Neural cell (in vitro differentiated cells): Measurements from ENCODE around the gene WNK2. TPM values are rescaled to one million over a fixed set of nuclear protein-coding genes. Genes with fewer than 3 reads are reported as not detected.

Source experiments
- H2AFZ ChIP-seq: fragments of 200-600, 300-800 bp; sonication (generic), shearing (Covaris generic); 2 replicates; pipeline ENCODE4 v1.6.0; 2014; ENCODE audit warnings: low read depth, mild to moderate bottlenecking, antibody characterized with exemption, low read length, moderate library complexity
- H3F3A ChIP-seq: fragments of 200-600 bp; shearing (Covaris generic); 2 replicates; pipeline ENCODE4 v1.6.1; 2016; ENCODE audit warnings: mild to moderate bottlenecking, moderate library complexity, mixed read lengths, antibody characterized with exemption, low read length; ENCODE audit not compliant: insufficient read depth, poor library complexity, severe bottlenecking
- H3K27ac ChIP-seq: fragments of 200-600, 300-800 bp; sonication (generic), shearing (Covaris generic); 2 replicates; pipeline ENCODE4 v1.5.1; 2014; ENCODE audit warnings: mild to moderate bottlenecking, low read length, moderate library complexity
- H3K27me3 ChIP-seq: fragments of 300-800, 200-600 bp; sonication (generic), shearing (Covaris generic); 2 replicates; pipeline ENCODE4 v1.6.0; 2014; ENCODE audit warnings: mild to moderate bottlenecking, low read depth, low read length, moderate library complexity; ENCODE audit not compliant: insufficient read depth
- H3K36me3 ChIP-seq: fragments of 300-800, 200-600 bp; sonication (generic), shearing (Covaris generic); 2 replicates; pipeline ENCODE4 v1.5.1; 2014; ENCODE audit warnings: mild to moderate bottlenecking, antibody characterized with exemption, low read length, moderate library complexity; ENCODE audit not compliant: insufficient read depth
- H3K4me2 ChIP-seq: fragments of 300-800, 200-600 bp; sonication (generic), shearing (Covaris generic); 2 replicates; pipeline ENCODE4 v1.6.0; 2014; ENCODE audit warnings: mild to moderate bottlenecking, low read length
- H3K4me3 ChIP-seq: fragments of 300-800, 200-600 bp; sonication (generic), shearing (Covaris generic); 2 replicates; pipeline ENCODE4 v1.5.1; 2014; ENCODE audit warnings: mild to moderate bottlenecking, low read length, moderate library complexity
- H3K79me2 ChIP-seq: fragments of 200-600 bp; shearing (Covaris generic); replicated peaks from 2 replicates; pipeline ENCODE4 v1.6.0; 2014; ENCODE audit warnings: mild to moderate bottlenecking, low read length, moderate library complexity; ENCODE audit not compliant: insufficient read depth
- H3K9ac ChIP-seq: fragments of 300-800, 200-600 bp; sonication (generic), shearing (Covaris generic); 2 replicates; pipeline ENCODE4 v1.6.1; 2016; ENCODE audit warnings: mild to moderate bottlenecking, low read length, mixed read lengths
- H3K9me2 ChIP-seq: fragments of 200-600 bp; shearing (Covaris generic); 2 replicates; pipeline ENCODE4 v1.6.1; 2016; ENCODE audit warnings: mild to moderate bottlenecking, low read length, mixed read lengths; ENCODE audit not compliant: insufficient read depth
- H3K9me3 ChIP-seq: fragments of 200-600, 300-800 bp; sonication (generic), shearing (Covaris generic); 2 replicates; pipeline ENCODE4 v1.6.1; 2016; ENCODE audit warnings: mild to moderate bottlenecking, mixed run types, low read length, moderate library complexity, mixed read lengths
- H4K20me1 ChIP-seq: fragments of 200-600 bp; shearing (Covaris generic); 2 replicates; pipeline ENCODE4 v1.6.1; 2016; ENCODE audit warnings: mild to moderate bottlenecking, mixed run types; ENCODE audit not compliant: insufficient read depth
- CTCF ChIP-seq: fragments of 450-650 bp; IDR thresholded peaks from 2 replicates; pipeline ENCODE4 v1.5.1; 2014; ENCODE audit warnings: antibody characterized with exemption, mild to moderate bottlenecking, moderate library complexity; ENCODE audit not compliant: poor library complexity, severe bottlenecking
- EP300 ChIP-seq: fragments of 450-650 bp; conservative IDR thresholded peaks from 2 replicates; pipeline ENCODE4 v1.6.1; 2014; ENCODE audit warnings: antibody characterized with exemption, mild to moderate bottlenecking, moderate library complexity; ENCODE audit not compliant: poor library complexity, severe bottlenecking
- EZH2 ChIP-seq: fragments of 200-600, 300-800 bp; shearing (Covaris generic), sonication (generic); IDR thresholded peaks from 2 replicates; pipeline ENCODE4 v1.6.1; 2014; ENCODE audit warnings: antibody characterized with exemption, low read length, borderline replicate concordance, mild to moderate bottlenecking; ENCODE audit not compliant: insufficient read depth, poor library complexity, severe bottlenecking
- MXI1 ChIP-seq: fragments of 450-650 bp; conservative IDR thresholded peaks from 2 replicates; pipeline ENCODE4 v1.6.1; 2014; ENCODE audit warnings: antibody characterized with exemption, mild to moderate bottlenecking; ENCODE audit not compliant: poor library complexity, severe bottlenecking
- POLR2AphosphoS5 ChIP-seq: IDR thresholded peaks from 2 replicates; pipeline ENCODE4 v1.6.1; 2012
- RAD21 ChIP-seq: fragments of 450-650 bp; conservative IDR thresholded peaks from 2 replicates; pipeline ENCODE4 v1.6.1; 2014; ENCODE audit warnings: antibody characterized with exemption, mild to moderate bottlenecking, moderate library complexity
- REST ChIP-seq: IDR thresholded peaks from 2 replicates; pipeline ENCODE4 v1.6.1; 2012; ENCODE audit warnings: borderline replicate concordance
- SMC3 ChIP-seq: fragments of 450-650 bp; conservative IDR thresholded peaks from 2 replicates; pipeline ENCODE4 v1.6.1; 2014; ENCODE audit warnings: antibody characterized with exemption, mild to moderate bottlenecking, moderate library complexity; ENCODE audit not compliant: poor library complexity
- TAF1 ChIP-seq: IDR thresholded peaks from 2 replicates; pipeline ENCODE4 v1.6.1; 2012; ENCODE audit warnings: low read depth
- polyA plus RNA-seq: library from polyadenylated mRNA; depleted of rRNA; stranded (reverse); fragments of >200 nt; gene quantifications from 2 replicates; pipeline ENCODE4 v1.2.3, GENCODE V29; 2014

Gene WNK2
- polyA plus RNA-seq, 1 donor from 2014 or later, result 37.1 TPM

GRCh38 chr9:93265972-93266371 lies 82.0 kb downstream of the WNK2 start:
- TF ChIP-seq POLR2AphosphoS5 (no peak), RAD21 (no peak), SMC3 (no peak), TAF1 (no peak), REST (no peak), EP300 (no peak), EZH2 (no peak), CTCF (no peak), MXI1 (no peak)

GRCh38 chr9:93266521-93267001 lies 82.6 kb downstream of the WNK2 start:
- no peak for TF ChIP-seq POLR2AphosphoS5
- no peak for TF ChIP-seq REST
- no peak for TF ChIP-seq EZH2
- no peak for TF ChIP-seq MXI1
- TF ChIP-seq EP300, result no peak
- no peak for TF ChIP-seq RAD21
- TF ChIP-seq TAF1, result no peak
- no peak for TF ChIP-seq SMC3
- TF ChIP-seq CTCF, result no peak
- no peak overlapping the region for H3K4me3 ChIP-seq
- H3K27ac ChIP-seq, result no peak overlapping the region
- peaks cover 26% of the 10 kb centered on the region for H3K36me3 ChIP-seq
- no peak overlapping the region for H2AFZ ChIP-seq
- H3K9me3 ChIP-seq, result no peaks in the 10 kb centered on the region
- no peaks in the 10 kb centered on the region for H3K79me2 ChIP-seq
- H4K20me1 ChIP-seq, result no peaks in the 10 kb centered on the region
- H3K27me3 ChIP-seq, result no peaks in the 10 kb centered on the region
- no peak overlapping the region for H3K4me2 ChIP-seq
- H3K9ac ChIP-seq, result no peak overlapping the region
- no peaks in the 10 kb centered on the region for H3F3A ChIP-seq
- H3K9me2 ChIP-seq, result no peaks in the 10 kb centered on the region

More at GRCh38 chr9:93265972-93266371, 82.0 kb downstream of the WNK2 start:
- Histone ChIP-seq H3K4me3 (no peak overlapping the region), H2AFZ (no peak overlapping the region), H3K9ac (no peak overlapping the region), H3K36me3 (peaks cover 24% of the 10 kb centered on the region), H3K4me2 (no peak overlapping the region), H3K79me2 (no peaks in the 10 kb centered on the region), H3K9me2 (no peaks in the 10 kb centered on the region), H3K9me3 (no peaks in the 10 kb centered on the region), H3F3A (no peaks in the 10 kb centered on the region), H4K20me1 (no peaks in the 10 kb centered on the region), H3K27ac (no peak overlapping the region), H3K27me3 (no peaks in the 10 kb centered on the region)
